ENCODE measurements around the gene ASZ1.

The ASZ1 gene

GRCh38 chr7:117333168-117333567 lies 94.1 kb downstream of the ASZ1 start:
- DNase-seq = no peak

- no peak for DNase-seq
Observed at GRCh38 chr7:117332031-117332430, 95.3 kb downstream of the ASZ1 start.

- DNase-seq = no peak
Observed at GRCh38 chr7:117325836-117326235, 101.5 kb downstream of the ASZ1 start.

- no peak for DNase-seq
Observed at GRCh38 chr7:117324960-117325359, 102.3 kb downstream of the ASZ1 start.

DNA sequence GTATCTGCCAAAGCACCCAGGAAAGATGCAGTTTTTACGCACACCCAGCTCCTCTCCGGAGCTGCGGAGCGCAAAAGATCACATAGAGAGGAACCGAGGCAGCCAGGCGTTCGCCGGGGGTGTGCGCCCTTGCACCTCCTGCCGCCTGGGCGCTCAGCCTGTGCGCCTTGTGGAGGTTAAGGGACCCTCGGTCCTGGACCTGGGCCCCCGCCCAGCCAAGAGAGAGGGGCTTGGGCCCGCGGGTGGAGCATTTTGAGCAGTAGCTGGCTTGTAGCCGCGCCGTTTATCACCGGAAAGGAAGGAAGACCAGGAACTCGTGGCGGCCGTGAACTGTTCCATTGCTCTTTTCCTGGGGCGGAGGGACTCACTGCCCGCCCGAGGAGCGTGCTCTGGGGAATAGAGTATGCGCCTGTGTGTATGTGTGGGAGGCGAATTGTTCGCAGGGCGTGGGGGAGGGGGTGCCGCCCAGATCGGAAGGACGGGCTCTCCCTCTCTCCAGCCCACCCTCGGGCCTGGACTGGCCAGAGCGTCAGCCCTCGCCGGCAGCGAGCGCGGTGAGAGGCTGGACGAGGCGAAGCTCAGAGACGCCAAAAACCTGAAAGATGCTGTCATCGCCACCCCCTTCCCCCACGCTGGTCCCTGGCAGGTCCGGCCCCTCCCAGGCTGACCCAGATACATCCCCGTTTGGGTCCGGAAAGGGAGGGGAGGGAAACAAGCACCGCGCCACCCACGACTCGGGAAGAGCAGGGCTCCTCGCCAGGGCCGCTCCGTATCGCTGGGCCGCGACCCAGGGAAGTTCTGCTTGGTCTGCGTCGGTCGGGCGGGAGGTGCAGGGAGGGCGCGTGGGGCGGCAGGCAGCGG lies 103.2 kb downstream of the ASZ1 start:
- DNase-seq = no peak

- DNase-seq = no peak
Observed at GRCh38 chr7:117323305-117323850, 103.9 kb downstream of the ASZ1 start.

DNA sequence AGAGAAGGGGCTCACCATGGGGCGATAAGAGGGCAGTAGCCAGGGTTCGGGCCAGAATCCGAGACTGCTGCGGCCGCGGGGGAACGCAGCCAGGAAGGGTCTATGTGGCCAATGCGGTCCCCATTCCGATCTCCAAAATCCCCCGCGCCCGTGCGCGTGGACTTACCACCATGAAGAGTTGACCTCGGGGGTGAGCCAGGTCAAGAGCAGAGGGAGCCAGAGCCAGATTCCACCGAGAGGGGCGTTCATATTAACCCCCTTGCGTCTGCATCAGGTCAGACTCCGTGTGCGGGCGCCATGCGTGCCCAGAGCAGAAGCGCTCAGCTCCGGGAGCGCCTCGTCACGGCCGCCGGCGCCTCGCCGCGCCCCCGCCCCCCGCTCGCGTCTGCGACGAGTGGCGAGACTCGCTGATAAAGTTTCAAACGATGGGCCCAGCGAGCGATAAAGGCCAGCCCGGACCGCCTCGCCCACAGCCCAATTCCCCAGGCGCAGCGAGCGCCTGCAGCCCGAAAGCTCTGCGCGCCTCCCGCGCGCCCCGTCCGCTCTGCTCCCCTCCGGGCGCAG lies 104.5 kb downstream of the ASZ1 start, which contains the start of gene WNT2:
Gene WNT2, minus strand, starts transcription at position 318 of the 564 bp plus-strand sequence. Its CDS starts 69 bp downstream, at position 249.
- no peak for DNase-seq

DNA sequence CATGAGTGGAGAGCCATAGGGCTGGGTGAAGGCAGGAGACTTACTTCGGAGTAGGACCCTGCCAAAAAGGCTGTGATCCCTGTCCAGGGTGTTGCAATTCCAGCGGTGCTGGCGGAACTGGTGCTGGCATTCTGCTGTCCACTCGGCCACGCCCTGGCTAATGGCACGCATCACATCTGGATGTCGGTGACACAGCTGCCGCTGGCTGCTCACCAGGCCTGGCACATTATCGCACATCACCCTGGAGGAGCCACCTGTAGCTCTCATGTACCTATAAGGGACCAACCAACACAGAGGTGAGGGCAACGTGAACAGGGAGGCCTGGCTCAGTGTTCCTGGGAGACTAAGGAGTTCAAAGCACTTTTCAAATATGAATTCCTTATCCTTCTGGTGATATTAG lies 106.8 kb downstream of the ASZ1 start:
- DNase-seq = no peak

GRCh38 chr7:117319181-117319580 lies 108.1 kb downstream of the ASZ1 start:
- no peak for DNase-seq

- DNase-seq = no peak
Observed at GRCh38 chr7:117313582-117313981, 113.7 kb downstream of the ASZ1 start.

Data from activated CD4-positive, alpha-beta T cell treated with anti-CD3 and anti-CD28 coated beads, Interleukin-2, amount 50 U/mL, for 1 hour (primary cell).